Keratinocyte (primary cell): ENCODE measurements around the gene IGSF23.

Experiments
- CTCF ChIP-seq, 3 experiments: IDR thresholded peaks in 1 of 3; conservative IDR thresholded peaks in 1 of 3; optimal IDR thresholded peaks in 1 of 3; 2 replicates in 2 of 3; 3 replicates in 1 of 3; pipeline versions ENCODE3 to v1.5.1; 2011; ENCODE audit warnings: low read length in 3 of 3, mild to moderate bottlenecking in 3 of 3, moderate library complexity in 2 of 3, control low read depth in 1 of 3, inconsistent platforms in 1 of 3; ENCODE audit not compliant: insufficient read depth in 2 of 3; ENCODE audit errors: extremely low read depth in 1 of 3
- EZH2 ChIP-seq: IDR thresholded peaks from one replicate; pipeline ENCODE4 v1.6.1; 2012; ENCODE audit warnings: inconsistent platforms, mild to moderate bottlenecking, low read length, moderate library complexity

- TF ChIP-seq CTCF (optimal IDR thresholded peaks at IDR 0.05 in 1 of 3, IDR thresholded peaks at IDR 0.05 in 1 of 3, conservative IDR thresholded peaks at IDR 0.05 in 1 of 3; ENCODE audit: extremely low read depth in 1 of 3, insufficient read depth in 2 of 3, low read length in 3 of 3) = no peak
- TF ChIP-seq EZH2 = no peak
Measured at GRCh38 chr19:44609219-44609618, 4.1 kb upstream of the IGSF23 start.
